ENCODE measurements around the gene APOL5.
A peak's percentile ranks its signal among the peaks of the same experiment; 100 is the strongest.

DNA sequence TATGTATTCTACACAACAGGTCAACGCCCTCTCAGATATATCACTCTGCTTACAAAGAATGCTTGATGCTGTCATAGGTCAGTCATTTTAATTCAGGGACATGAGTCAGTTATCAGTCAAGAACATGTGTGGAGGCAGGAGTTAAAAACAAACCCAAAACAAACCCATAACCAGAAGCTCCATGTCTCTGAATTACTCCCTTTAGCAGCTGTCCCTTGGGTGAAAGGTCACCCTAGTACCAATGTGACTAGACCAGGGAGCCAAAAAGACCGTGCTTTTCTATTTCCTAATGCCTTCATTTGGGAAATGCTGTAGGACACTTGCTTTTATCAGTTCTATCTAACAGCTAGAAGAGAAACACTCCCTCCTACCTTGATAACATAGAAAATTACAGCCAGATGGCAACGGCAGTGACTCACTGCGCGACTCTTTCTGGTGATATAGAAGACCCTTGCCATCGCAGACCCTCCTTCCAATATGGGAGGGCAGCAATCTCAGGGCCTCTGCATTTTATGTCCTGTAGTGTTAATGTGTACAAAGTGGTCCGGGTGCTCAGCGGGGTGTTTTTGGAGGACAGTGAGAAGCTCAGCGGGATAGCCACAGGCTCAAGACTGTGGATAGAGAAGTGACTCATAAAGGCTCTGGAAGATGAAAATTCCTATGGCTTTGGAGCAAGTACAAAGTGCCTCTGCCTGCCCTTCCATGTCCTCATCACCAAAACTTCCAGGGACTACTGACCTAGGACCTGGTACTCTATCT, 24.8 kb downstream of the APOL5 start:
- peak; percentile 34; the same call in 1 of the 2 replicates for TF ChIP-seq GATA3 (IDR thresholded peaks at IDR 0.05; ENCODE audit: low read depth, low read length)
- TF ChIP-seq GATA2 (IDR thresholded peaks at IDR 0.05; ENCODE audit: low read depth, low read length), result peak; percentile 67

Measured in SH-SY5Y (cell line).